Tibial nerve (tissue), 4 donors: Measurements from ENCODE around the gene EXT2.

Source experiments
- CTCF ChIP-seq, 5 experiments: fragments of 200-600 bp in 3 of 5; fragments of 450-650 bp in 2 of 5; sonication (generic) in 3 of 5; IDR thresholded peaks; one replicate each; pipeline ENCODE4 v1.5.1; 2016 to 2019; ENCODE audit warnings: antibody characterized with exemption in 5 of 5, mild to moderate bottlenecking in 3 of 5, moderate library complexity in 2 of 5
- EP300 ChIP-seq, 2 donors: sonication (generic); formaldehyde crosslinking; IDR thresholded peaks; one replicate each; pipeline ENCODE4 v1.6.1; 2017; ENCODE audit warnings: antibody characterized with exemption in 2 of 2, mild to moderate bottlenecking in 1 of 2

- TF ChIP-seq EP300 (IDR thresholded peaks at IDR 0.05) (no peak), CTCF (IDR thresholded peaks at IDR 0.05) (no peak)
Measured at GRCh38 chr11:44158384-44158783, 62.9 kb downstream of the EXT2 start.
